K562 (cell line): ENCODE measurements around the gene ITPA. TPM values are rescaled to one million over a fixed set of nuclear protein-coding genes. Genes with fewer than 3 reads are reported as not detected.
"Not testable (repeated sequence)": the region's sequence is repeated elsewhere in the genome, so short reads cannot be mapped to it uniquely, and the experiment has no call there.

Source experiments
- ATAC-seq: fragments of 200-7000 bp; cut with Tn5 transposase; 3 replicates; pipeline ENCODE4 v1.9.1; 2020; ENCODE audit warnings: moderate library complexity
- BruUV-seq: library from RNA; stranded (reverse); fragments of 400-500 nt; replicated peaks from 2 replicates; lab custom pipeline; 2021; lab: Mats Ljungman, UMichigan
- CTCF ChIA-PET: fragments of 300-600 bp; formaldehyde crosslinking; extraction: SDS; loops from one replicate; lab custom pipeline; 2021; ENCODE audit warnings: low intra/inter-chr PET ratio; lab: Yijun Ruan, JAX
- POLR2A ChIA-PET: fragments of 300-600, 350-650 bp; sonication (Branson Sonifier 250); formaldehyde crosslinking; extraction: SDS; loops from one replicate; lab custom pipeline; 2021; ENCODE audit warnings: antibody characterized with exemption, inconsistent platforms; lab: Yijun Ruan, JAX
- DNase-seq, 4 experiments: peaks; one replicate each; pipeline versions ENCODE4 v3.0.0 to v3.0.0-alpha.2; 2011 to 2018; ENCODE audit warnings: low spot score in 3 of 4, mixed read lengths in 3 of 4; ENCODE audit errors: extremely low read depth in 1 of 4
- FAIRE-seq: peaks from 2 replicates; lab custom pipeline; 2011; peaks lifted over from hg19 to GRCh38; lab: Jason Lieb, UNC
- H2AFZ ChIP-seq: 2 replicates; pipeline ENCODE4 v1.6.0; 2011; ENCODE audit warnings: low read depth, low read length, control low read depth, inconsistent platforms
- H3K27ac ChIP-seq: fragments of 200-600 bp; 3 replicates; pipeline ENCODE4 v1.8.0; 2011; ENCODE audit warnings: low read depth, mild to moderate bottlenecking, control low read depth, inconsistent platforms, low read length, moderate library complexity, mixed read lengths; ENCODE audit errors: extremely low read depth
- H3K27me3 ChIP-seq, 2 experiments: fragments of 300-600 bp in 1 of 2; 2 replicates in 1 of 2; 3 replicates in 1 of 2; pipeline versions ENCODE4 v1.6.0 to v1.8.0; 2011; ENCODE audit warnings: inconsistent platforms in 2 of 2, low read length in 2 of 2, mild to moderate bottlenecking in 1 of 2, mixed read lengths in 1 of 2, moderate library complexity in 1 of 2; ENCODE audit not compliant: control insufficient read depth in 2 of 2, insufficient read depth in 2 of 2
- H3K36me3 ChIP-seq: fragments of 300-600 bp; 3 replicates; pipeline ENCODE4 v1.8.0; 2011; ENCODE audit warnings: mild to moderate bottlenecking, low read length, inconsistent platforms; ENCODE audit not compliant: control insufficient read depth, insufficient read depth
- H3K4me1 ChIP-seq, 2 experiments: fragments of 200-600 bp in 1 of 2; replicated peaks in 1 of 2; 2 replicates in 1 of 2; 3 replicates in 1 of 2; pipeline versions ENCODE4 v1.5.1 to v1.8.0; 2011; ENCODE audit warnings: inconsistent platforms in 2 of 2, low read length in 2 of 2, mild to moderate bottlenecking in 1 of 2, mixed read lengths in 1 of 2, moderate library complexity in 1 of 2; ENCODE audit not compliant: control insufficient read depth in 2 of 2, insufficient read depth in 2 of 2
- H3K4me2 ChIP-seq: 2 replicates; pipeline ENCODE4 v1.6.1; 2011; ENCODE audit warnings: low read length, control low read depth, inconsistent platforms, mixed read lengths; ENCODE audit not compliant: insufficient read depth
- H3K4me3 ChIP-seq: fragments of 200-600 bp; sonication (generic), shearing (Covaris generic); 2 replicates; pipeline ENCODE4 v1.5.1; 2016; ENCODE audit warnings: control low read depth, inconsistent platforms
- H3K79me2 ChIP-seq: fragments of 200-600 bp; 3 replicates; pipeline ENCODE4 v1.8.0; 2011; ENCODE audit warnings: low read length, inconsistent platforms; ENCODE audit not compliant: control insufficient read depth, insufficient read depth
- H3K9ac ChIP-seq, 2 experiments: 2 replicates each; pipeline versions ENCODE4 v1.6.0 to v1.6.1; 2011; ENCODE audit warnings: low read depth in 2 of 2, low read length in 2 of 2, control low read depth in 1 of 2, inconsistent platforms in 1 of 2, mild to moderate bottlenecking in 1 of 2, mixed read lengths in 1 of 2; ENCODE audit not compliant: insufficient read depth in 1 of 2
- H3K9me1 ChIP-seq: one replicate; pipeline ENCODE4 v1.6.0; 2011; ENCODE audit warnings: inconsistent platforms, mild to moderate bottlenecking, low read length, moderate library complexity; ENCODE audit not compliant: control insufficient read depth, insufficient read depth
- H3K9me3 ChIP-seq: replicated peaks from 2 replicates; pipeline ENCODE4 v1.5.1; 2011; ENCODE audit warnings: low read depth, low read length, inconsistent platforms; ENCODE audit not compliant: control insufficient read depth, insufficient read depth
- H4K20me1 ChIP-seq: replicated peaks from 2 replicates; pipeline ENCODE4 v1.6.1; 2011; ENCODE audit warnings: low read length, inconsistent platforms, mixed read lengths; ENCODE audit not compliant: control insufficient read depth, insufficient read depth
- BMI1 ChIP-seq: fragments of 150-350 bp; IDR thresholded peaks from 2 replicates; pipeline ENCODE4 v1.6.1; 2014; ENCODE audit warnings: low read length
- CBFB ChIP-seq: sonication (generic); formaldehyde crosslinking; IDR thresholded peaks from 2 replicates; pipeline ENCODE4 v1.4.0; 2020; ENCODE audit warnings: mild to moderate bottlenecking, missing genetic modification reagents
- SP2 ChIP-seq: IDR thresholded peaks from 2 replicates; pipeline ENCODE4 v1.6.1; 2011; ENCODE audit warnings: mild to moderate bottlenecking, low read depth, low read length, moderate library complexity; ENCODE audit not compliant: poor library complexity, severe bottlenecking; ENCODE audit errors: extremely low read depth
- THRAP3 ChIP-seq: fragments of 450-650 bp; IDR thresholded peaks from 2 replicates; pipeline ENCODE4 v1.6.1; 2016; ENCODE audit warnings: mild to moderate bottlenecking, inconsistent platforms, borderline replicate concordance
- ZBTB17 ChIP-seq: fragments of 450-650 bp; formaldehyde crosslinking; IDR thresholded peaks from 2 replicates; pipeline ENCODE4 v1.4.0; 2020; ENCODE audit warnings: mild to moderate bottlenecking
- WGBS: fragments of 100-300 bp; shearing (Covaris generic); methylation state at CpG from one replicate; pipeline ENCODE4 v1.1.6; 2016; ENCODE audit warnings: low coverage, mixed read lengths; ENCODE audit not compliant: insufficient coverage; ENCODE audit errors: missing lambda C conversion rate; 5-methylcytosine and 5-hydroxymethylcytosine counted together
- in situ Hi-C: fragments of 300-500 bp; cut with MboI; formaldehyde crosslinking; loops from 4 replicates; pipeline ENCODE4 v1.15.0; 2018; ENCODE audit warnings: inconsistent platforms, mixed read lengths
- intact Hi-C: fragments of 100-400 bp; cut with micrococcal nuclease; formaldehyde crosslinking; loops from 2 replicates; pipeline ENCODE4 v1.14.2; 2022
- polyA plus RNA-seq, 8 experiments: library from polyadenylated mRNA; depleted of rRNA in 4 of 8; stranded (reverse) in 5 of 8; unstranded in 3 of 8; fragments of >200 nt; fragmentation: Nextera tagmentation in 2 of 8; fragmentation: Illumina TruSeq in 1 of 8; extraction: Ambion mirVana in 2 of 8; extraction: Trizol in 1 of 8; gene quantifications; 2 replicates each; pipeline versions ENCODE4 v1.2.1 to v1.2.3, GENCODE V29; 2011 to 2014; ENCODE audit warnings: inconsistent platforms in 1 of 8, missing spikeins in 1 of 8
- total RNA-seq, 7 experiments: library from RNA; depleted of rRNA in 6 of 7; stranded (reverse); fragments of >200 nt in 6 of 7; fragmentation: Illumina TruSeq in 2 of 7; extraction: Trizol in 2 of 7; gene quantifications; 2 replicates each; pipeline versions ENCODE4 v1.2.1 to v1.2.3, GENCODE V29; 2011 to 2021; ENCODE audit warnings: low replicate concordance in 1 of 7
- TF ChIP-seq, protein P1 (sequence below): fragments of 250-450 bp; sonication (Bioruptor Pico); IDR thresholded peaks from 2 replicates; pipeline ENCODE4 v1.4.0; 2020; ENCODE audit warnings: mild to moderate bottlenecking, moderate library complexity, borderline replicate concordance
- TF ChIP-seq, protein P2 (sequence below): fragments of 450-650 bp; conservative IDR thresholded peaks from 2 replicates; pipeline ENCODE4 v1.6.1; 2016; ENCODE audit warnings: missing genetic modification characterization, low read depth, mild to moderate bottlenecking, control low read depth, missing compliant biosample characterization

The ITPA gene
- total and polyA plus RNA-seq, 9 of the 15 experiments (the other 6 are each of a cell fraction or from before 2014, with no cell fraction given) = 5.0 to 79.7 (median 36.7) TPM

DNA sequence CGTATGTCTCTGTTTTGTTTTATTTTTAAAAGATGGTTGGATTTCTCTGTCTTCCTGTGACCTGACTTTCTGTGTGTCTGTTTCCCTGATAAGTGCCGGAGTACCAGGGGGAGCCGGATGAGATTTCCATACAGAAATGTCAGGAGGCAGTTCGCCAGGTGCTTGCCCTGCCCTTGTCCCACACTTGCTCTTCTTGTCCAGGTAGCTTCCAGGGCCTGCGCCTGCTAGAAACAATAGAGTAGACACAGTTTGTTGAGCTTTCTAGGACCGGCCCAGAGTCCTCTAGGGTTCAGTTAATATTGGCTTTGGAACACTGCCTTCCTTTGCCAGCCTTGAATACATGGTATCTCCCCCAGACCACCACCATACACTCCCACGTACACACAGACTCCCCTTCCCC is 3.9 kb downstream of the ITPA start:
- H3K36me3 ChIP-seq = peaks cover 31% of the 10 kb centered on the region; the same call in 2 of the 3 replicates
- BruUV-seq = no TSS peak
- in situ Hi-C loops (no loop called here), intact Hi-C loops (no loop called here)
- TF ChIP-seq CBFB (CRISPR knock-in tag) (no peak), SP2 (no peak), THRAP3 (no peak), BMI1 (no peak), ZBTB17 (CRISPR knock-in tag) (no peak)
- TF ChIP-seq, protein P1, sequence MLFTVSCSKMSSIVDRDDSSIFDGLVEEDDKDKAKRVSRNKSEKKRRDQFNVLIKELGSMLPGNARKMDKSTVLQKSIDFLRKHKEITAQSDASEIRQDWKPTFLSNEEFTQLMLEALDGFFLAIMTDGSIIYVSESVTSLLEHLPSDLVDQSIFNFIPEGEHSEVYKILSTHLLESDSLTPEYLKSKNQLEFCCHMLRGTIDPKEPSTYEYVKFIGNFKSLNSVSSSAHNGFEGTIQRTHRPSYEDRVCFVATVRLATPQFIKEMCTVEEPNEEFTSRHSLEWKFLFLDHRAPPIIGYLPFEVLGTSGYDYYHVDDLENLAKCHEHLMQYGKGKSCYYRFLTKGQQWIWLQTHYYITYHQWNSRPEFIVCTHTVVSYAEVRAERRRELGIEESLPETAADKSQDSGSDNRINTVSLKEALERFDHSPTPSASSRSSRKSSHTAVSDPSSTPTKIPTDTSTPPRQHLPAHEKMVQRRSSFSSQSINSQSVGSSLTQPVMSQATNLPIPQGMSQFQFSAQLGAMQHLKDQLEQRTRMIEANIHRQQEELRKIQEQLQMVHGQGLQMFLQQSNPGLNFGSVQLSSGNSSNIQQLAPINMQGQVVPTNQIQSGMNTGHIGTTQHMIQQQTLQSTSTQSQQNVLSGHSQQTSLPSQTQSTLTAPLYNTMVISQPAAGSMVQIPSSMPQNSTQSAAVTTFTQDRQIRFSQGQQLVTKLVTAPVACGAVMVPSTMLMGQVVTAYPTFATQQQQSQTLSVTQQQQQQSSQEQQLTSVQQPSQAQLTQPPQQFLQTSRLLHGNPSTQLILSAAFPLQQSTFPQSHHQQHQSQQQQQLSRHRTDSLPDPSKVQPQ (CRISPR knock-in tag) = no peak
- TF ChIP-seq, protein P2, sequence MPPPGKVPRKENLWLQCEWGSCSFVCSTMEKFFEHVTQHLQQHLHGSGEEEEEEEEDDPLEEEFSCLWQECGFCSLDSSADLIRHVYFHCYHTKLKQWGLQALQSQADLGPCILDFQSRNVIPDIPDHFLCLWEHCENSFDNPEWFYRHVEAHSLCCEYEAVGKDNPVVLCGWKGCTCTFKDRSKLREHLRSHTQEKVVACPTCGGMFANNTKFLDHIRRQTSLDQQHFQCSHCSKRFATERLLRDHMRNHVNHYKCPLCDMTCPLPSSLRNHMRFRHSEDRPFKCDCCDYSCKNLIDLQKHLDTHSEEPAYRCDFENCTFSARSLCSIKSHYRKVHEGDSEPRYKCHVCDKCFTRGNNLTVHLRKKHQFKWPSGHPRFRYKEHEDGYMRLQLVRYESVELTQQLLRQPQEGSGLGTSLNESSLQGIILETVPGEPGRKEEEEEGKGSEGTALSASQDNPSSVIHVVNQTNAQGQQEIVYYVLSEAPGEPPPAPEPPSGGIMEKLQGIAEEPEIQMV = no peak
- DNase-seq = no peak
- CTCF ChIA-PET = no interaction called here
- H3K79me2 ChIP-seq = peaks cover 46% of the 10 kb centered on the region
- no peaks in the 10 kb centered on the region for H3K9me3 ChIP-seq
- WGBS = 94% methylated on average over 5 of the region's 7 CpGs
- peaks cover 8 to 9% of the 10 kb centered on the region in 2 experiments; a peak in 4 of 5 replicates for H3K4me1 ChIP-seq
- H3K9me1 ChIP-seq = no peaks in the 10 kb centered on the region
- no peak overlapping the region for H2AFZ ChIP-seq
- H3K27ac ChIP-seq = no peak overlapping the region
- FAIRE-seq = no peak
- H4K20me1 ChIP-seq = no peaks in the 10 kb centered on the region
- H3K27me3 ChIP-seq = no peaks in the 10 kb centered on the region
- ATAC-seq = no peak
- H3K4me2 ChIP-seq = no peak overlapping the region
- POLR2A ChIA-PET = no interaction called here
- no peak overlapping the region for H3K9ac ChIP-seq
- H3K4me3 ChIP-seq = no peak overlapping the region

DNA sequence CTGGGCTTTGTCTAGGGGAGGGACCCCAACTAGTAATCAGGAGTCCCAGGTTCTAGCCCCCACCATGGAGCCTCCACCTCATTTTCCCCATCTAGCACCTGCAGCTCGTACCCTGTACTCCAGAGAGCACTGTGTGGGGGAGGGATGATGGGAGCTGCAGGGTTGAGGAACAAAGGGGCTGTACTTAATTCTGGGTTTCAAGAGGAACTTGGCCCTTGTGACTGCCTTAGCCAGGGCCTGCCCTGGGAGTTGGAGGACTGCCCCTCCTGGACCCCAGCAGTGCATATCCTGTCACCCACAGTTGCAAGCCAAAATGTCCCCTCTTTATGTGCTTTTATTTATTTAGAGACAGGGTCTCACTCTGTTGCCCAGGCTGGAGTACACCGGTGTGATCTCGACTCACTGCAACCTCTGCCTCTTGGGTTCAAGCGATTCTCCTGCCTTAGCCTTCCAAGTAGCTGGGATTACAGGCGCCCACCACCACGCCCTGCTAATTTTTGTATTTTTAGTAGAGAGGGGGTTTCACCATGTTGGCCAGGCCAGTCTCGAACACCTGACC is 6.1 kb downstream of the ITPA start:
- H3K27me3 ChIP-seq, in situ Hi-C loops, CTCF ChIA-PET: not testable (repeated sequence)

More for the DNA sequence above, 6.1 kb downstream of the ITPA start:
- Histone ChIP-seq H3K79me2 (peaks cover 26% of the 10 kb centered on the region), H3K36me3 (peaks cover 44% of the 10 kb centered on the region; the same call in 2 of the 3 replicates)
- H4K20me1 ChIP-seq, H3K4me1 ChIP-seq, H3K27ac ChIP-seq, FAIRE-seq, H3K9me3 ChIP-seq, DNase-seq, H3K4me3 ChIP-seq, intact Hi-C loops, H2AFZ ChIP-seq, H3K9ac ChIP-seq, H3K4me2 ChIP-seq, H3K9me1 ChIP-seq, ATAC-seq, BruUV-seq: not testable (repeated sequence)
- WGBS = 94% methylated on average over 6 of the region's 7 CpGs
- POLR2A ChIA-PET = interaction anchor here (0.8 kb wide), 1 partner anchor 909 kb away, joined by 3 read pairs; no protein-coding TSS in a partner anchor
